Measurements from ENCODE around the gene ERAS. TPM values are rescaled to one million over a fixed set of nuclear protein-coding genes. Genes with fewer than 3 reads are reported as not detected.
A peak's percentile ranks its signal among the peaks of the same experiment; 100 is the strongest.

Gene ERAS
- total and polyA plus RNA-seq, 2 experiments from 2014 or later: 0.17 TPM; not detected in 1

GRCh38 chrX:48791063-48791820, 35.1 kb upstream of the ERAS start:
- Histone ChIP-seq H3K36me3 (no peaks in the 10 kb centered on the region), H3K4me1 (ENCODE audit: low read depth) (no peaks in the 10 kb centered on the region), H3K4me3 (no peak overlapping the region), H3K27ac (no peak overlapping the region), H3K27me3 (no peaks in the 10 kb centered on the region), H3K9me3 (ENCODE audit: low read depth) (no peaks in the 10 kb centered on the region)
- TF ChIP-seq, protein P1, sequence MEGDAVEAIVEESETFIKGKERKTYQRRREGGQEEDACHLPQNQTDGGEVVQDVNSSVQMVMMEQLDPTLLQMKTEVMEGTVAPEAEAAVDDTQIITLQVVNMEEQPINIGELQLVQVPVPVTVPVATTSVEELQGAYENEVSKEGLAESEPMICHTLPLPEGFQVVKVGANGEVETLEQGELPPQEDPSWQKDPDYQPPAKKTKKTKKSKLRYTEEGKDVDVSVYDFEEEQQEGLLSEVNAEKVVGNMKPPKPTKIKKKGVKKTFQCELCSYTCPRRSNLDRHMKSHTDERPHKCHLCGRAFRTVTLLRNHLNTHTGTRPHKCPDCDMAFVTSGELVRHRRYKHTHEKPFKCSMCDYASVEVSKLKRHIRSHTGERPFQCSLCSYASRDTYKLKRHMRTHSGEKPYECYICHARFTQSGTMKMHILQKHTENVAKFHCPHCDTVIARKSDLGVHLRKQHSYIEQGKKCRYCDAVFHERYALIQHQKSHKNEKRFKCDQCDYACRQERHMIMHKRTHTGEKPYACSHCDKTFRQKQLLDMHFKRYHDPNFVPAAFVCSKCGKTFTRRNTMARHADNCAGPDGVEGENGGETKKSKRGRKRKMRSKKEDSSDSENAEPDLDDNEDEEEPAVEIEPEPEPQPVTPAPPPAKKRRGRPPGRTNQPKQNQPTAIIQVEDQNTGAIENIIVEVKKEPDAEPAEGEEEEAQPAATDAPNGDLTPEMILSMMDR (IDR thresholded peaks at IDR 0.05; ENCODE audit: low read depth, low read length): no peak
- no peak for DNase-seq (ENCODE audit: low read depth in 1 of 2, low spot score in 1 of 2)

- no peak for DNase-seq (ENCODE audit: low read depth in 1 of 2, low spot score in 1 of 2)
- no peaks in the 10 kb centered on the region for H3K36me3 ChIP-seq
- no peaks in the 10 kb centered on the region for H3K9me3 ChIP-seq (ENCODE audit: low read depth)
- H3K4me3 ChIP-seq: no peak overlapping the region
- H3K27ac ChIP-seq: no peak overlapping the region
- H3K27me3 ChIP-seq: no peaks in the 10 kb centered on the region
- TF ChIP-seq, protein P1 (IDR thresholded peaks at IDR 0.05; ENCODE audit: low read depth, low read length): no peak
- H3K4me1 ChIP-seq (ENCODE audit: low read depth): no peaks in the 10 kb centered on the region
These were observed 34.1 kb upstream of the ERAS start for GRCh38 chrX:48792219-48792618.

- H3K9me3 ChIP-seq (ENCODE audit: low read depth): no peaks in the 10 kb centered on the region
- no peaks in the 10 kb centered on the region for H3K36me3 ChIP-seq
- no peaks in the 10 kb centered on the region for H3K27me3 ChIP-seq
- TF ChIP-seq, protein P1 (IDR thresholded peaks at IDR 0.05; ENCODE audit: low read depth, low read length): no peak
- H3K27ac ChIP-seq: no peak overlapping the region
- H3K4me1 ChIP-seq (ENCODE audit: low read depth): no peaks in the 10 kb centered on the region
- no peak for DNase-seq (ENCODE audit: low read depth in 1 of 2, low spot score in 1 of 2)
- H3K4me3 ChIP-seq: no peak overlapping the region
These were observed 32.4 kb upstream of the ERAS start for GRCh38 chrX:48793935-48794334.

DNA sequence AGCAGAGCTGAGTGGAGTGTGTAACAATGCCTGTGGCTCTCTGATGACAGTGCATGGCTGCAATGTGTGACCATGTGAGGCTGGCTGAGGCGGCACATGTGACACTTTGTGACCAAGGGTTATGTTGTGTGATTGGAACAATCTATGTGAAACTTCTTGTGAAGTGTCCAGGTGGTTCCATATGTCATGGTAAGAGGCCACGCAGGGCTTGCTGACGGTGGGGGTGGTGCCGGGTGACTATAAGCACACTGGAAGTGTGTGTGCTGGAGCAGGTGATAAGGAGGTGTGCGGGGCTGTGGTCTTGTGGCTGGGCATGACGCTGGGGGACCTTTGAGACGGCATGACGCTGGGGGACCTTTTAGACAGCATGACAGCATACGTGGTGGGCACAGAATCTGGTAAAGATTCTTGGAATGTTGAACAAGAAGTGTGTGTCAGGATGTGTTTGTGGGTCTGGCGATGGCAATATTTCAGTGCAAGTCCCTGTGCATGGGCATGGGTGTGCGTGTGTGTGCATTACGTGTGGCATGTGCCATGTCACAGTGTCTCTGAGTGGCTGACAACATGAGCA, 31.9 kb upstream of the ERAS start:
- H3K4me3 ChIP-seq: no peak overlapping the region
- no peaks in the 10 kb centered on the region for H3K27me3 ChIP-seq
- H3K9me3 ChIP-seq (ENCODE audit: low read depth): no peaks in the 10 kb centered on the region
- H3K36me3 ChIP-seq: no peaks in the 10 kb centered on the region
- H3K4me1 ChIP-seq (ENCODE audit: low read depth): no peaks in the 10 kb centered on the region
- no peak for DNase-seq (ENCODE audit: low read depth in 1 of 2, low spot score in 1 of 2)
- no peak overlapping the region for H3K27ac ChIP-seq
- TF ChIP-seq, protein P1 (IDR thresholded peaks at IDR 0.05; ENCODE audit: low read depth, low read length): no peak

DNA sequence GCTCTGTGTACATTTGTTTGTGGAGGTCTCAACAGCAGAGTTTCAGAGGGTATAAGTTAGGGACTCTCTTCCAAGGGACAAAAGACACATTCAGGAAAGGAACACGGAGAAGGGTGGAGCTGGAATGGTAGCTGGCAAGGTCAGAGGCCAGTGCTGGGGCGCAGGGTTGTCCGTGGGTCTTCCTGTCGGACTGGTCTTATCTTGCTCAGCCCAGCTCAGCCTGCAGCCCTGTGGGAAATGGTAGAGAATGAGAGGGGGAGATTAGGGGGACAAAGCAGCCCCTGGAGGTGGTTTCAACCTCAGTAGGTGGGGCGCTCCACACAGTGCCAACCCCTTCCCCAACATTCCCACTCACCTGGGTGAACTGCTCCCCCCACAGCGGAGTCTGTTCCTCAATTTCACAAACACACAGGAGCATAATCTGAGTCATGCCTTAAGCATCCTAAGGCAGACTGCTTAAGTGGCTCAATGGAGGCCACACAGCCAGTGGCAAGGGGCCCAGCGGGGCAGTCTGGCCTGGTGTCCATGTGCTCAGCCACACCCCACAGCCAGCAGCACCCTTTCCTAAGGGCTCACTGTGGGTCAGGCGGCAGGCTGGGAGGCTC, 31.3 kb upstream of the ERAS start:
- Histone ChIP-seq H3K9me3 (ENCODE audit: low read depth) (no peaks in the 10 kb centered on the region), H3K4me3 (no peak overlapping the region), H3K4me1 (ENCODE audit: low read depth) (no peaks in the 10 kb centered on the region), H3K27me3 (no peaks in the 10 kb centered on the region), H3K27ac (no peak overlapping the region), H3K36me3 (no peaks in the 10 kb centered on the region)
- DNase-seq (ENCODE audit: low read depth in 1 of 2, low spot score in 1 of 2): peak; percentile 11 to 67
- TF ChIP-seq, protein P1 (IDR thresholded peaks at IDR 0.05; ENCODE audit: low read depth, low read length): no peak

Measured in cardiac muscle cell (in vitro differentiated cells and primary cell).